HG02840 (cell line): Measurements from ENCODE around the gene ZBTB7C.

Experiments
- ATAC-seq: cut with Tn5 transposase; IDR thresholded peaks from one replicate; pipeline ENCODE4 v1.9.1; 2021; ENCODE audit warnings: mild to moderate bottlenecking, moderate library complexity, moderate number of reproducible peaks; ENCODE audit not compliant: unreplicated experiment, low FRiP score

Gene ZBTB7C

GRCh38 chr18:48419277-48420022 lies 10.3 kb upstream of the ZBTB7C start:
- no peak for ATAC-seq

DNA sequence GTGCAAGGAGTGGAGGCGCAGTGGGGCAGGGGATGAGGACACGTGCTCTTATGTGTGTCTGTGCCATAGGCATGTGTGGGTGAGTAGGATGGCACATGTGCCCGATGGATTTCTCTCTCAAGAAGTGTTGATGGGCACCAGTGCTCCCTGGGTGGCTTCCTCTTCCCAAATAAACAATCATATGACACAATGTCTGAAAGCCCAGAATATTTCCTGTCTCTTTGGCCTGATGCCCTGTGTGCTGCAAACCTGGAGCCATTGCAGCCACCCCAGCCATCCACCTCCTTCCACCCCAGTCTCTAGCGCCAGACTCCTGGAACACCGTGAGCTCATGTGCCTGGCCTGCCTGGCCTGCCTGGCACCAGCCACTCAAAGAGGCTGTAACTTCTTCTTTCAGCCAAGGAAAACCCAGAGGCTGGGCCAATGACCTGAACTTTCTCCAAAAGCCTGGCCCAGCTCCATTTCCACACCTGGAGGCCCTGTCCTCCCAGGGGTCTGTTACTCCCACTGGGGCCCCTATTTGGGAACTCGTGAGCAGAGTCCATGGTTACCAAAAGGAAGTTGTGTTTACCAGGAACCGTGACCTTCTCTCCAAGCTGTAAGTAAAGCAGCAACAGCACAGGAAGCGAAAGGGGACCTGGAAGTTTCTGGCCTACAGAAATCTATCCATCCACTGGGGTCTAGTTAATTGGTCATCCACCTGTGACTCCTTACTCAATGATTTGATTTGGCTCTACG lies 9.5 kb upstream of the ZBTB7C start:
- no peak for ATAC-seq

GRCh38 chr18:48417985-48418384 lies 8.8 kb upstream of the ZBTB7C start:
- no peak for ATAC-seq

GRCh38 chr18:48413342-48413741 lies 4.2 kb upstream of the ZBTB7C start:
- no peak for ATAC-seq

DNA sequence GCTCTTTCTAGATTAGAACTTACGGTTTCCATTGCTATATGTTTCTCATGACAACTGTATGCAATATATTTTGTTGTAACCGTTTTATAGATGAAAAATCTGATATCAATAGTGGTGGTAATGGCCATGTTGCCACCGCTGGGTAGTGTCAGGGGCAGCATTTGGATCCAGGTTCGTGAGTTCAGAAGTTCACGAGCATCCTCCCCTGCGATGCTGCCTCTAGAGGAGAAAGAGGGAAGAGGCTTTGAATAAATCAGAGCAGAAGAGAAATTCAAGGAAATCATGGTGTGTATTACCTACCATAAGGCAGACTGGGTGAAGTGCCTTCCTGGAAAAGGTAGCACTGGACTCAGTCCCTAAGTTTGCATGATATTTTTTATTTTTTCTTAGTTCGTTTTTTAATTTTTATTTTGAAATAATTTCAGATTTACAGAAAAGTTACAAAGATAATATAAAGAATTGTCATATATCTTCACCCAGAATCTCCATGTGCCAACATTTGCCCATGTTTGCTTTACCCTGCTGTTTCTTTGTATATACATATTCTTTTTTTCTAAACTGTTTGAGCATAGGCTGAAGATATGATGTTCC lies 3.3 kb upstream of the ZBTB7C start:
- ATAC-seq = no peak

DNA sequence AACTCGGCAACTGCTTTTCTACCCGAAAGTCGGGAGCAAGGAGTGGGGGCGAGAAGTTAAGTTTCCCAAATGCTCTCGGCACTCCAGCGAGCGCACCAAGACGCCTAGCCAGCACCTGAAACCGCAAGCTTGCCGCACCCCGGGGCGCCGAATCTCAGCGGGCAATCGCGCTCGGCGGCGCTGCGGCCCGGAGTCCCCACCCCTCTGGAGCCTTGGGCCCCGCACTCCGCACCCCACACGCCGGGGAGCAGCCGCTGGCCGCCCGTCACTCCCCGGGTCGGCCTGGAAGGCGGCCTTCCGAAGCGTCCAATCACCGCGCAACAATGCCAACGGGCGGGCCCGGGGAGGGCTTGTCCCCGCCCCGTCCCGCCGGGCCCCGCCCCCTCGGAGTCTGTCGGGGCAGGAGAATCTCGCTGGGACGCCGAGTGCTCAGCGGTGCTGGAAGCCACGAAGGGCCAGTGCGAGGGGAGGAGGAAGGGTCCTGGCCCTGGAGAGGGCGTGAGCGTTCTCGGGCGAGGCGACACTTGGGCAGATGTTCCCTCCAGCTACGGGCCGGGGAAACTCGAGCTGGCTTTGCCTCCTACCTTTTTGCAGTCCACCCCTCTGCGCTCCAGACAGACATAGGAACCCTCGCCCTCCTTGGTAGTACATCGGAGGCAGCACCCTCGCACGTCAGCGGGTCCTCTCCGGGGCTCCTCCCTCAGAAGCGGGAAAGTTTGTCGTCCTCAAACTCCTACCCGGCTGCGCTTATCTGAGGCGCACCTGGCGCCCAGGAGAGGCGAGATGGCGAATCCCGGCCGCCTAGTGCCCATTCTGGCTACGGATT lies 1.1 kb upstream of the ZBTB7C start:
- peak; percentile 68 for ATAC-seq

- peak; percentile 17 for ATAC-seq
Observed at GRCh38 chr18:48409591-48410094, 460 bp upstream of the ZBTB7C start.

DNA sequence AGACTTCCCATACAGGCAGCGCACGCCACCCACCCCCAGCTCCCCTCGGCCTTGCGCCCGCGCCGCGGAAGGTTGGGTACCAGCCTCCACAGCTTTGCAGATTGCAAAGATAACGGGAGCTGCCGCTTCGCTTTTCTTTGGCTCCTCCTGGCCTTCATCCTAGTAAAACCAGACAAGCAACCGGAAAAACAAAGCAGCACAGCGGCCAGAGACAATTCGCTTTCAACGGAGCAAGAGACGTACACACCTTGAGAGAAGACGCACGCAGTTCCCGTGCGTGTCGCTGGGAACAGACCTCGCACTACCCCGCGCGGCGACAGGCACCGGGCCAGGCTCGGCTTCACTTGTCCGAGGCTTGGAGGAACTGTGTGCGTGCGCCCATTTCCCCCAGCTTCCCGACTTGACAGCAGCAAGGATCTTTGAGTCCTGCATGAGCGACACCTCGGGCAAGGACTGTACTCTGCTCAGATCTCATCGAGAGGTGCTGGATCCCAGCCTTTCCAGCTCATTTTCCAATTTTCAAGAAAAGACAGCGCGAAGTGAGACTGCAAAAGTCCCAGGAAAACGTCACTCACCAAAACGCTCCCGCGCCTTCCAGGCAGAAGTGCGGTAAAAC lies 964 bp downstream of the ZBTB7C start:
- ATAC-seq = no peak

- no peak for ATAC-seq
Observed at GRCh38 chr18:48407358-48407757, 1.8 kb downstream of the ZBTB7C start.

GRCh38 chr18:48405978-48406377 lies 3.2 kb downstream of the ZBTB7C start:
- no peak for ATAC-seq

- ATAC-seq = no peak
Observed at GRCh38 chr18:48404716-48405507, 4.3 kb downstream of the ZBTB7C start.

- no peak for ATAC-seq
Observed at GRCh38 chr18:48402953-48403352, 6.2 kb downstream of the ZBTB7C start.

GRCh38 chr18:48399303-48400075 lies 9.7 kb downstream of the ZBTB7C start:
- no peak for ATAC-seq

DNA sequence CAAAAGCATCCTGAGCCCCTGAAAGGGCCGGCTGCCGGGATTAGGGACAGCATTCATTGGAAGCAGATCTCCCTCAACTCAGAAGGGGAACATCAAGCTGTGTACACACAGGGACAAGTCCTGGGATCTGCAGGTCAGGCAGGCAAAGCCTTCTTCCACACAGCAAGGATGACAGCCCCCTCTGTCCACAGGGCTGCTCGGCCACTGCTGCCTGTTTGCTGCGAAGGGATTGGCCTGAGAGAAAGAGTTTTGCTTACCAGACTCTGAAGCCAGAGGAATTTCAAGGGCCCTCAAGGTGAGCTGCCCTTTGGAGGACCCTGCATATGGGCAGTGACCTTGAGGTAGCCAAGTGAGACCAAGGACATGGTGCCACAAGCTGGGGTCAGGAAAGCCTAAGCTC lies 11.1 kb downstream of the ZBTB7C start:
- ATAC-seq = no peak

GRCh38 chr18:48397021-48397420 lies 12.2 kb downstream of the ZBTB7C start:
- ATAC-seq = no peak

DNA sequence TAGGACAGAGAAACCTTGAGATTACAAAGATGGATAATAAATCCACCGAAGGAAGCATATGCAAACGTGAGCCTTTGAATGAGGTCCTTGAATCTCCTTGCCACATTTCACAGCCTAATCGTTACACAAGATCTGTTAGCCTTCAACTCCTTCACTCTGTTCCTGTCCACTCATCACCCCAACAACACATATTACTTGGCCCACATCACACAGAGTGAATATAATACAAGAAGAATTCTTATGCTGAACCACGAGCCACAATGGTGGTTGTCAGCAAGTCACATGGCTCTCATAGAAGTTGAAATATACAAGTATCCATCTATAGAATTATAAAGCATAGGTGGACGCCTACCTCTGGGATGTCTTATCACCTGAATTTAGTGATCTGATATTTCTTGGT lies 12.6 kb downstream of the ZBTB7C start:
- no peak for ATAC-seq

DNA sequence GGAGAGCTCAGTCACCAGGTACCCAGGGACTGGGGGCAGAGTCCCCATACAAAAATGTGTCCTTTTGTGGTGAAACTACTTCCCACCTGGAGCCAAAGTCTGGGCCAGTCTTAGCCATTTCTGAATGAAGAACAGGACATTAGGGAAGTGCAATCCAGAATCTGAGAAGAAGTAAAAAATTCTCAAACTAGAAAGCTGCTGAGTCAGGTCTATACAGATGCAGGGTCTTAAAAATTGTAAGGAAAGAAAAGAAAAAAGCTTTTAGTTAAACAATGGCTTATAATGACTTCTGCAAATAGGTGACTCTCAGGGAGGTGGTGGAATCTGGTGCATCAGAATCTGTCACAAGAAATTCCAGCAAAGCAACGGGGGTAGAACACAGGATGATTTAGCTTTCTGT lies 13.5 kb downstream of the ZBTB7C start:
- ATAC-seq = no peak

DNA sequence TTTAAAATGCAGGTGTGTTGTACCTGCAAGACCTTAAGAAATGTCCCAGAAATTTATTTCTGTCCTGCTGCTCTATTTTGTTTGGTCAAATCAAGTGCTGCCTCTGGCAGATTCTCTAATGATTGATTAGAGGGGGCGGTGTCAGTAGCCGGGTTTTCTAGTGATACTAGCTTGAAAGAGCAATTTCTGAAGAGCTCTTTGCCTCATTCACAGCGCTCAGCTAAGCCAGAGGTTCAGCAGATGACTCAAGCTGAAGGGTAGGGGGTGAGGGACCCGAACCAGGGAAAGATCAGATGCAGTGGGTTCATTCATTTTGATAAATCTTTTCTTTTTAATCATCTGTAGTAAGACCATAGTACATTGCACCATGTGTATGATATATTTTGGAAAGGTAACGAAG lies 15.0 kb downstream of the ZBTB7C start:
- no peak for ATAC-seq

- ATAC-seq = no peak
Observed at GRCh38 chr18:48393776-48394175, 15.4 kb downstream of the ZBTB7C start.
